LNCAP (cell line): Measurements from ENCODE around the gene RNF125.

Source experiments
- TF ChIP-seq, protein P1 (sequence below): fragments of 450-650 bp; IDR thresholded peaks from 2 replicates; pipeline ENCODE4 v1.5.1; 2017; ENCODE audit warnings: mild to moderate bottlenecking

RNF125 gene

DNA sequence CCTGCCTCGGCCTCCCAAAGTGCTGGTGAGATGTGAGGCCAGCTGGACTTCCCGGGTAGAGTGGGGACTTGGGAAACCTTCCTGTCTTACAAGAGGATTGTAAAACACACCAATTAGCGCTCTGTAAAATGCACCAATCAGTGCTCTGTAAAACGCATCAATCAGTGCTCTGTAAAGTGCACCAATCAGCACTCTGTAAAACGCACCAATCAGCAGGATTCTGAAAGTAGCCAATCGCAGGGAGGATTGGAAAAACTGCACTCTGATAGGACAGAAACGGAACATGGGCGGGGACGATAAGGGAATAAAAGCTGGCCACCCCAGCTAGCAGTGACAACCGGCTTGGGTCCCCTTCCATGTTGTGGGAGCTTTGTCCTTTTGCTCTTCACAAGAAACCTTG, 19.0 kb downstream of the RNF125 start:
- TF ChIP-seq, protein P1, sequence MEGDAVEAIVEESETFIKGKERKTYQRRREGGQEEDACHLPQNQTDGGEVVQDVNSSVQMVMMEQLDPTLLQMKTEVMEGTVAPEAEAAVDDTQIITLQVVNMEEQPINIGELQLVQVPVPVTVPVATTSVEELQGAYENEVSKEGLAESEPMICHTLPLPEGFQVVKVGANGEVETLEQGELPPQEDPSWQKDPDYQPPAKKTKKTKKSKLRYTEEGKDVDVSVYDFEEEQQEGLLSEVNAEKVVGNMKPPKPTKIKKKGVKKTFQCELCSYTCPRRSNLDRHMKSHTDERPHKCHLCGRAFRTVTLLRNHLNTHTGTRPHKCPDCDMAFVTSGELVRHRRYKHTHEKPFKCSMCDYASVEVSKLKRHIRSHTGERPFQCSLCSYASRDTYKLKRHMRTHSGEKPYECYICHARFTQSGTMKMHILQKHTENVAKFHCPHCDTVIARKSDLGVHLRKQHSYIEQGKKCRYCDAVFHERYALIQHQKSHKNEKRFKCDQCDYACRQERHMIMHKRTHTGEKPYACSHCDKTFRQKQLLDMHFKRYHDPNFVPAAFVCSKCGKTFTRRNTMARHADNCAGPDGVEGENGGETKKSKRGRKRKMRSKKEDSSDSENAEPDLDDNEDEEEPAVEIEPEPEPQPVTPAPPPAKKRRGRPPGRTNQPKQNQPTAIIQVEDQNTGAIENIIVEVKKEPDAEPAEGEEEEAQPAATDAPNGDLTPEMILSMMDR = no peak

- TF ChIP-seq, protein P1 = no peak
Measured at GRCh38 chr18:32040936-32041335, 22.3 kb downstream of the RNF125 start.

- TF ChIP-seq, protein P1 = no peak
Measured at GRCh38 chr18:32042337-32042736, 23.7 kb downstream of the RNF125 start.

GRCh38 chr18:32048507-32049091, 30.0 kb downstream of the RNF125 start:
- TF ChIP-seq, protein P1 = no peak

DNA sequence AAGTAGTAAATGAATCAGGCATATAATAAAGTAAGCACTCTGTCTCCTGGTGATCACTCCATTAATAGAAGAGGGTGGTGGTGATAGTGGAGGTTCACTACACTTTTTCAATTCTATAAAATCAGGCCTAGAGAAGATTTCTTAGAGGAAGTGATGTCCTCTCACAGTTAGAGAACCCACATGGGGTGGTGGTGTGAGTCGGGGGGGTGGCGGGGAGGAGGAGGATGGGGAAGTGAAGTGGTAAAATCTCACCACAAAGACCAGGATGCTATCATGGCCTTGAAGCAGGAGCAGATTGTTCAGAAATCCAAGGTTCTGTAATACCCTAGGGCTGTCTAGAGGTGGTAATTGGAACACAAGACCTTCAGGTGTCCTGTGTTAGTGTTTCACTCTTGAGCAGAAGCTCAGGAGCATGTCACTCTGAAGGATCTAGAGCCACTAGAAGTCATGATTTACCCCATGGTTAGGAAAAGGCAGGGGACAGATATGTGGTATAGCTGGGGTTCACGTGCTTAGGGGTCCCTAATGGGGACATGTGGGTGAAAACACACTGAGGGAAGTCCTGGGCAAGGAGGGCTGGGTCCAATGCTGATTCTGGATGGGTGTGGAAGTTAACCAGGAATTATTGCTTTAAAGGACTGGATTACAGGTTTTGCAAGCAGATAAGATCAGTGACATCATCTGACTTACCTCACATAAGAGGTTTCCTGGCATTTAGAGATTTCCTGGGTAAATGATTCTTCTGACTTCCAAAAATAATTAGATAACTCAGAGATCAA, 31.0 kb downstream of the RNF125 start:
- TF ChIP-seq, protein P1 = no peak

DNA sequence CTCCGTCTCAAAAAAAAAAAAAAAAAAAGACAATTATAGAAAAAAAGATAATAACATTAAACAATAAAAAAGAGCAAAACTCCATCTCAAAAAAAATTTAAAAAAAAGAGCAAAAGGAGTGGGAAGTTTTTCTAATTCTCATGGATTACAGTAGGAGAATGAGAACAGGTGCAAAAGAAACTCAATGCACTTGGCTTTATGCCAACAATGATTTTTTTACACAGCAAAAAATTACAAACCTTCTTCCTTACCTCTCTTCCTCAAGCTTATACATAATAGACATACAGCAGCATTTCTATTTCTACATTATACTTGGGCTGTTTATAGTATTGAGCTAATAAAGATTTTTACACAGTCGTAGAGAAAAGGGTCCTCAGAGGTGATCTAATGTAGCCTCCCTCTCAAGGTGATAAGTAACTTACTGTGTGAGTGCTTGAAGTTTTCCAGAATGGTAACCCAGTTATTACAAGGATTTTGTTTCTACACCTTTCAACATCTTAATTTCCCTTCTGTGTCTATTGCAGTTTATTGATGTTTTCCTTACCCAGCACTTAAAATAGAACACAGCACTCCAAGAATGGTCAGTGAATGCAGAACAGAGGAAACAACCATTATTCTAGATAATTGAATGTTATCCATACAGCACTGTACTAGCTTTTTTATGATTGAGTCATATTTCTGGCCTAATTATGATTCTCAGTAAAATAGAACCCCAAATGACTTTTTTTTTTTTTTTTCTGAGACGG, 38.2 kb downstream of the RNF125 start:
- TF ChIP-seq, protein P1 = no peak

- TF ChIP-seq, protein P1 = no peak
Measured at GRCh38 chr18:32057624-32058165, 39.1 kb downstream of the RNF125 start.
